Fibroblast of skin of back (primary cell): ENCODE measurements around the gene CYB561A3.
A peak's percentile ranks its signal among the peaks of the same experiment; 100 is the strongest.

Experiments
- DNase-seq: peaks from one replicate; pipeline ENCODE4 v3.0.0-alpha.2; 2013

The CYB561A3 gene

DNA sequence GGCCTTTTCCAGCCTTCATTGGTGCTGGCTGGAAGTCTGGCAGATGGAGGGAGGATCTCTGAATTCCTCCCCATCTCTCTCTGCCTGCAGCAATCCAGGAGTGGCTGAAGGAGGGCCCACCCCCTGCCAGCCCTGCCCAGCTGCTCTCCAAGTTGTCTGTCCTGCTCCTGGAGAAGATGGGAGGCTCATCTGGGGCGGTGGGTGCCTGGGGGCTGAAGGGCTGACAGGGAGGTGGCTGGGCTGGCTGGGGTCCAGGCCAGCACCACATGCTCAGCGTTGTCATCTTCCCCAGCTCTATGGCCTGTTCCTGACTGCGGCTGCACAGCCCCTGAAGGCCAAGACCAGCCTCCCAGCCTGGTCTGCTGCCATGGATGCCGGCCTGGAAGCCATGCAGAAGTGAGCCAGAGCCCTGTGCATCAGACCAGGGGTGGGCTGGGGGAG lies 16.5 kb downstream of the CYB561A3 start:
- DNase-seq, result no peak

DNA sequence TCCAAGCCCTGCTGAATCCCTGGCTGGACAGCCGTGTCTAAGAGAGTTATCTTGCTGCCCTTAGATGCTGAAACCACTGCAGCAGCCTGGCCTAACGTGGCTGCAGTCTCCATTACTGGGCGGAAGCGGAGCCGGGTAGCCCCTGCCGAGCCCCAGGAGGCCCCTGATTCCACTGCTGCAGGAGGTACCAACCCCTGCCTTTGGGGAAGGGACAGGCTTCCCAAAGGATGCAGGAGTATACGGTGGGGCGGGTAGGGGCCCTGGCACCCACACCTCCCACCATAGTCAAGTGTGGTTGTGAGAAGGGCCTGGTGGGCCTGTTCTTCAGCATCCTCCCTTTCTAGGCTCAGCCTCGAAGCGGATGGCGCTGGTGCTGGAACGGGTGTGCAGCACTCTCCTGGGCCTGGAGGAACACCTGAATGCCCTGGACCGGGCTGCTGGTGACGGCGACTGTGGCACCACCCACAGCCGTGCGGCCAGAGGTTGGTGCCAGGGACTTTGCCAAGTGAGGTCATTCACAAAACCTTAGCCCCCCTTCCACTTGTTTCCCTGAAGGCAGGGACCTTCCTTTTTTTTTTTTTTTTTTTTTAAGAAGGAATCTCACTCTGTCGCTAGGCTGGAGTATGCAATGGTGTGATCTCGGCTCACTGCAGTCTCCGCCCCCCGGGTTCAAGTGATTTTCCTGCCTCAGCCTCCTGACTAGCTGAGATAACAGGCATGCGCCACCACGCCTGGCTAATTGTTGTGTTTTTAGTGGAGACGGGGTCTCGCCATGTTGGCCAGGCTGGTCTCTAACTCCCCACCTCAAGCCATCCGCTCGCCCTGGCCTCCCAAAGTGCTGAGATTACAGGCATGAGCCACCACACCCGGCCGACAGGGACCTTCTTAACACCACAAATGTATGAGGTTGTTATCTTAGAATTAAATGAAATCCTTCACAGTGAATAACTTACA lies 17.6 kb downstream of the CYB561A3 start:
- DNase-seq, result no peak

DNA sequence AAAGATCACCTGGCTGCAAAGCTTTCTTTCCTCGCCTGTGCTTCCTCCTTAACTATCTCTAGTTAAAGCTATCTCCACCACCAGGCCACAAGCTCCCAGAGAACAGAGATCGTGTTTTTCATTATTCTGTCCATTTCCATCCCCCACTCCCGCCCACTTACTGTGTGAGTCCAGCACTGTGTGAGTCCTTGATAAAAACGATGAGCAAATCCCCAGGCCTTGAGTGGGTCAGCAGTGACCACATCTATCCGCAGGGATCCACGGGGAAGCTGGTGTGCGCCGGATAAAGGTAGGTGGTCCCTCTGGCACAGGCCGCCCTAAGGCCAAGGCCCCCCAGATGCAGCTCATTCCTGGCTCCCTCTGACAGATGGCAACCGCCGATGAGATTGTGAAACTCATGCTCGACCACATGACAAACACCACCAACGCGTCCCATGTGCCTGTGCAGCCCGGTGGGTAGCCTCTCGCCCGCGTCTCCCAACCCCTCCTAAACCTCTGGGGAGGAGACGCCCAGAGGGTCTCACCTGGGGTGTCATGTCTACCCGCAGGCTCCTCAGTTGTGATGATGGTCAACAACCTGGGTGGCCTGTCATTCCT lies 19.4 kb downstream of the CYB561A3 start:
- DNase-seq, result no peak

DNA sequence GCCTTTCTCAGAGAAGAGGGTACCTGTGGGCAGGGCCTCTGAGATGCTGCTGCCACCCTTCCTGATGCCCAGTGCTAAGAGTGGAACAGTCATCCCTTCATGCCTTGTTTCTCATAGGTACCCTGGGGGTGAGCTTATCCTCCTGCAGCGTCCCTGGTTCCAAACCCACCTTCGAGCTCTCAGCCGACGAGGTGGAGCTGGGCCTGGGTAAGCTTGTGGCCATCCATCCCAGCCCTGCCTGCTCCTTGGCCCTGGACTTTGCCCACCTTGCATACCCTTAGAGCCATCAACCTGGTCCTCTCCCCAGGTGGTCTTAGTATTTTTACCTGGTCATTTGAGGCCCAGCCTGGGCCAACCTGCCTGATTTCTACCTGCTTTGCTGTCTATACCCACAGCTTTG lies 20.0 kb downstream of the CYB561A3 start:
- DNase-seq, result no peak

DNA sequence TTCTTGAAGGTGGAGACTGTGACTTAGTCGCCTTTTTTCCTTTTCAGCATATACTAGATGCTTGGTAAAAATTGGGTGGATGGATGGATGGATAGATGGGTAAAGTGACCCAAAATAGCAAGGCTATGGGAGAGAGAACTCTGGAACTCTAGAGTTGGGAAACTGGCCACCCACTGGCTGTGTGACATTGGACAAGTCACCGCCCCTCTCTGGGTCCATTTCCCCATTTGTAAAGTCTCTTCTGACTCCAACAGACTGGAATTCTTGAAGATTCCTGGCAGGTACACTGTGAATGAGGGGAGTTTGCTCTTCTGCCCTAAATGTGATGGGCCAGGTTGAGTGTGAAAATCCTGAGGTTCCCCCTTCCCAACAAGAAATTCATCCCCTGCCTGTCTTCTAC lies 20.7 kb downstream of the CYB561A3 start:
- no peak for DNase-seq

DNA sequence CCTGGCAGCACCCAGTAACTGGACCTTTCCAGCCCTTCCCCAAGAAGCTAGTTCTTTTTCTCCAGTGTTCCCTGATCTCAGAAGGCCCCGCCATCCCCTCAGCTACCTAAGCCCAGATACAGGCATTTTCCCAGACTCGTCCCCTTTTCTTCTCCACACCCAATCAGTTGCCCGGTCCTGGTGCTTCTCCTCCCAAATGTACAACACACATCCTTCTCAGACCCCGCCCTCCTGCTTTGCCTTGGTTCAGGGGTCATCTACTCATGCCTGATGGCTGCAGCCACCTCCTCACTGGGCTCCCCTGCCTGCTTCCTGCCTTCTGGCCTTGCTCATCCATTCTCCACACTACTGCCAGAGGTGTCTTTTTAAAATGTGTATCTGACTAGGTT lies 22.2 kb downstream of the CYB561A3 start:
- no peak for DNase-seq

DNA sequence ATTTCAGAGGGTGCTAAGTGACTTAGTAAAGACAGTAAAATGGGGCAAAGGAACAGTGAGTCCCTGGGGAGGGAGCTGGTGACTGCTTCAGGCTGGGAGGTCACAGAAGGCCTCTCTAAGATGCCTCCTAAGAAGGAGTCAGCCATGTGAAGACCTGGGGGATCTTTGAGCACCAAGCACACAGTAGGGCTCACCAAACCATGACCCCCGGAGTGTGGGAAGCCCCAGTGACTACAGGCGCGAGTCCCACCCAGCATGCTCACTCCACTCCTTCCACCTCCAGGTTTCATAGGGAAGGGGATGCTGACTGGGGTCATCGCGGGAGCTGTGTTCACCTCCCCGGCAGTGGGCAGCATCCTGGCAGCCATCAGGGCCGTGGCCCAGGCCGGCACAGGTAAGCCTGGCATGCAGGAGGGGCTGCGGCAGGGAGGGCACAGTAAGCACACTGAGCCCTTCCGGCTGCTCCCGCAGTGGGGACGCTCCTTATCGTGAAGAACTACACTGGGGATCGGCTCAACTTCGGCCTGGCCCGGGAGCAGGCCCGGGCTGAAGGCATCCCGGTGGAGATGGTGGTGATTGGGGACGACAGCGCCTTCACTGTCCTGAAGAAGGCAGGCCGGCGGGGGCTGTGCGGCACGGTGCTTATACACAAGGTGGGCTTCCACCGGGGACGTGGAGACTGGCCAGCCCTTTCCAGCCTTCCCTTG lies 22.7 kb downstream of the CYB561A3 start:
- DNase-seq, result no peak

DNA sequence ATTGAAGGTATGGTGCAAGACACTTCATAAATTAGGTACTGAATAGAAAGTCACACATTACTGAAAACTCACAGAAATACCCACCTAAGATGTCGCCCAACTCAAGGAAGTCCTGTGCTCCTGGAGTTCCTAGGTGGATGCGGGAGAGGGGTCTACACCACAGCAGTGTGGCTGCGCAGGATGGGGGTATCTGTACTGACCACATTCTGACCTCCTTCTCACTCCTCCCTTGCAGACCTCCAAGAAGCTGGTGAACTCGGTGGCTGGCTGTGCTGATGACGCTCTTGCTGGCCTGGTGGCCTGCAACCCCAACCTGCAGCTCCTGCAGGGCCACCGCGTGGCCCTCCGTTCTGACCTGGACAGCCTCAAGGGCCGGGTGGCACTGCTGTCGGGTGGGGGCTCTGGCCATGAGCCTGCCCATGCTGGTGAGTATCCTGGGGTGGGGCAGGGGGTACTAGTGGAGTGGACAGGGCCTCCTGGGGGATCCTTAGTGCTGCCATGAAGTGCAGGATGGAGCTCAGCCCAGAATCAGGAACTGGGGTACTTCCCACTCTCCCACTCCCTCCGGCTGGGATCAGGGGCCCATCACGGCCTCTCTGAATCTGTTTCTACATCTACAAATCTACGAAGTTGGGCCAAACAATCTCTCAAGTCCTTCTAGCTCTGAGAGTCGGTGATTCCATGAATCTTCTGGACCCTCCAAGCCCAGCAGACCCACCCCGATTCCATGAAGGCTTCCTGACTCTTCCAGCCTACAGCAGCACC lies 23.8 kb downstream of the CYB561A3 start:
- no peak for DNase-seq

DNA sequence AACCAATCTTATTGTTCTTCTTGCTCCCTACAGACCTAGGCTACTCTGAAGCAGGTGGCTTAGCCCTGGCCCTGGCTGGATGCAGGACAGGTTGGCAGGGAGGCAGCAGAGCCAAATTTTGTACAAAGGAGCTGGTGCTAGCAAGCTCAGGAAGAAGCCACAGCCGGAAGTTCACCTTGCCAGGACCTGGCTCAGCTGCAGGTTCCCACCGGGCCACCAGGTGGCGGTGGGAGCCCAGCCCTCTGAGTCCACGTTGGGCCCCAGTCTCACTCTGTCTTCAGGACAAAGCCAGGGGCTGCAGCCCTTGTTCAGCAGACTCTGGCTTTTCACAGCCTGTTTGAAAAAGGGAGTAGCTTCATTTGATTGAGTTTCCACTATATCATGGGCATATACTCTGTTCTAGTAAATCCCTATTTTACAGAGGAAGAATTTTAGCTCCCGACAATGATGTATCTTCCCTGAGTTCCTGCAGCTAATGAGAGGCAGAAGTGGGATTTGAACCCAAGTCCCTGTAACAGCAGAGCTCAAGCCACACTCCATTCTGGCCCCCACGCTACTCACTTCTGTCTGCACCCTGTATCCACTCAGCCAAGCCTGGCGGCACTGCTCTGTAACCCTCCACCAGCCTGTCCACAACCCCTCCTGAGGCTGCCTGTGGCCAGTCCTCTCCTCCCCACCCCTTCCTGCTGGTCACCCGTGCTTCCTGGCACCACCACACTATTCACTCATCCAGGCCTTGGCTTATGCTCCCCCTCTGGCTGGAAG lies 25.3 kb downstream of the CYB561A3 start:
- DNase-seq, result peak; percentile 65

DNA sequence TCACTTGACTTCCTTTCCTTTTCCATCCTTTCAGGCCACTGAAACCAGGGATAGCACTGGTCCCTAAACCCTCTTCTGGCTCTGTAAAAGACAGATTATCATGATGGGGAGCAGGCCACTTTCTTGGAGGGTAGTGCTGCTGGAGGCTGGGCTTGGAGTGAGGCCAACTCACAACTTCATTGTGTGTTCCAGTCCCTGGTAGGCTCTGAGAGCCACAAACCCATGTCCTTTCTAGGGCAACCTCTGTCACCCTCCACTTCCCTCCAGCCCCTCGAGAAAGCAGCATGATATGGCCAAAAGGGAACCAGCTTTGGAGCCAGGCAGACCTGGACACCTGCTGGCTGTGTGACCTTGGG lies 26.3 kb downstream of the CYB561A3 start:
- DNase-seq, result no peak

DNA sequence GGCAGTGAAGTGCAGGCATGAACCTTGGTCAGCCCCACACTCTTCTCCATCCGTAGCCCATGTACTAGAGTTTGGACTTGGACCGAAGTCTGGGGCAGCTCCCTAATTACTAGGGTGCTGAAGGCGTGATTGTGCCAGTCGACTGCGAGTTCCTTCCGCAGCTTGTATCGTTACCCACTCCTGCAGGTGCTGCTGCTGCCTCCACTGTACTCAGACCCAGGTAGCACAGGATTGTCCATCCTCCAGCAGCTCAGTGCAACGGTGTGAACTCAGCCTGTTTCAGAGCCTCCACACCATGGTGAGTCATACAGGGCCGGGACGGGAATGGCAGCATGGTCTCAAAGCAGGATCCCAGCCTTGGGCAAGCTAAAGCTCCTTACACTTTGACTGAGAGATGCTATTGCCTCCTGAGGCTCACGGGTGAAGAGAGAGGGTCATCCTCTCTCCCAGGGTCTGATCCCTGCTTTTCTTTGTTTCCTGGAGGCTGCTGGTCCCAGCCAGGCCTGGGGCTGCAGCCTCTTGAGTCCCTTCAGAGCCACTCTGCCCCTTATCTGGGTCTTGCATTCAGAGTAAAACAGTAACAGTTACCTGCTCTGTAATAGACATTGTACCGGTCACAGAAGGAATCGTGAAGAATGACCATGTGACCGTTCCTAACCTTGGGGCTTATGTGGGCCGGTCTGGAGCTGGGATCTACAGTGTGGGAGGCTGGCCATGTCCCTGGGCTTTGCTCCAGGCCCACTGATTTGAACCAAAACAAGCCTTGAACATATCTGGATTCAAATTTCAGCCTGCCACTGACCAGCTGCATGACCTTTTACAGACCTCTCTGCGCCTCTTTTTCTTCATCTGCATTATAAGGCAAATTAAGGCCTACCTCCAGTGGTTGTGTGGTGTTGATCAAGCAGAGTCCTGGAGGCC lies 27.0 kb downstream of the CYB561A3 start:
- DNase-seq, result peak; percentile 32

DNA sequence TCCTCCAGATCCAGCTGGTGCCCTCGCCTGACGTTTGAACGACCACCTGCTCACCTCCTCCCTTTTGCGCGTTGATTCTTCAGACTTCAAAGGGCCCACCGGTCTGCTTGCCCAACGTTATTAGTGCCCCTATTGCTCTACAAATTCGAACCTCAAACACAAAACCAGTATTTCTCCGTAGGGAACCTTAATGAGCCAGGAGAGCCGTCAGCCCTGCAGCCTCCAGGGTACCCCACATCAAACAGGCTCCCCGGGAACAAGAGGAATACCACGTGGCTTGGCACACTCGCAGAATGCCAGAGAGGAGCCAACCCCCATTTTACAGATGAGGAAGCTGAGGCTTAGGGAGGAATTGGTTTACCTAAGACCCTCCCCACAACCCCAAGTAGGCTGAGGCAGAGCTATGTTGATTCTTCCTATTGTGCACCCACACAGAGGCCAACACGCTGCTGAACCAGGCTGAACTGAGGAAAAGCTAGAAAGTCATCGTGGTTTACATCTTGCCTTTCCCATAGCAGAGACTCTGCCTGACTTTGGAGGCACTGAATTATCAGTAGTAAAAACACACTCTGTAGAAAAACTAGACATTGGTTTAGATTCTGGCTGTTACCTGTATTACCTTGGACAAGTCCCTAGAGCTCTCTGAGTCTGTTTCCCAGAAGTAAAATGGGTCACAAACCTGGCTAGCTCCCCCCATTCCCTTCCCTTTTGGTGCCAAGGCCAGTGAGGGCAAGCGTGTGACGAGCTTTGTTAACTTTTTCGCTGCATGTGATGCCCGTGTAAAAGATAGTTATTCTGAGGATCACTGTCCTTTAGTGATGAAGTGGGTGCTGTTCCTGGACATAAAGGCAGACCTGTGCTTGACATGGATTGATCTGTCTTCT lies 27.9 kb downstream of the CYB561A3 start:
- no peak for DNase-seq

DNA sequence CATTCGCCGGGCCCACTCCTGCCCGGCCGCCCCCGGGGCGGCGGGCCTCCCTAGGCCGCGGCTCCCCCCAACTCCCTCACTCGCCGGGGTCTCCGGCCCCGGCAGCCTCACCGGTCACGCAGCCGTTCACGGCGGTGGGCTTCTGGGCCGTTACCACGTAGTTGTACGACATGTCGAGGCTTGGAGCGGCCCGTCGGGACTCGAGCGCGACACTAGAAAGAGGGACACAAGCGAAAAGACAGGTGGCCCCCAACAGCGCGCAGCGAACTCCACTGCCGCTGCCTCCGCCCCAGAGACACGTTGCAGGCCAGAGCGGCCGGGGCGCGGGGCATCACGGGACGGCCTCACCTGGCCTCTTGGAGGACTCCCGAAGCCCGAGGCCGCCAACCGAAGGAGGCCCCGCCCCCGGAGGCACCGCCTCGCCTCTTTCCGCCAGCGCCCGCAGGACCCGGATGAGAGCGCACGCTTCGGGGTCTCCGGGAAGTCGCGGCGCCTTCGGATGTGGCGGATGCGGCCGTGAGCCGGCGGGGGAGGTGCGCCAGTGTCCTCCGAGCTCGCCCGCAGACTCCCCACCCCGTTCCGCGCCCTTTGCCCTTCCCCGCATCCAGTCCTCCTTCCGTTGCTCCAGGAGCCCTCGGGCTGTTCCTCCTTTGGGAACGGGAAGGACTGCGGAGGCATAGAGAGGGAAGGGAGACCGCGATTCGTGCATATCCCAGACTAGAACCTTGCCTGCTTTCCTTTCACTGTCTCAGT lies 28.7 kb downstream of the CYB561A3 start, which contains the start of the genes DDB1 and TKFC:
TSS of gene DDB1 (minus strand) at position 309 of the 753 bp plus-strand sequence. CDS start at position 172, 137 bp downstream.
TSS of gene TKFC (plus strand) at position 432 of the 753 bp plus-strand sequence. CDS start 1,501 bp downstream, outside the sequence.
- DNase-seq, result peak; percentile 94

DNA sequence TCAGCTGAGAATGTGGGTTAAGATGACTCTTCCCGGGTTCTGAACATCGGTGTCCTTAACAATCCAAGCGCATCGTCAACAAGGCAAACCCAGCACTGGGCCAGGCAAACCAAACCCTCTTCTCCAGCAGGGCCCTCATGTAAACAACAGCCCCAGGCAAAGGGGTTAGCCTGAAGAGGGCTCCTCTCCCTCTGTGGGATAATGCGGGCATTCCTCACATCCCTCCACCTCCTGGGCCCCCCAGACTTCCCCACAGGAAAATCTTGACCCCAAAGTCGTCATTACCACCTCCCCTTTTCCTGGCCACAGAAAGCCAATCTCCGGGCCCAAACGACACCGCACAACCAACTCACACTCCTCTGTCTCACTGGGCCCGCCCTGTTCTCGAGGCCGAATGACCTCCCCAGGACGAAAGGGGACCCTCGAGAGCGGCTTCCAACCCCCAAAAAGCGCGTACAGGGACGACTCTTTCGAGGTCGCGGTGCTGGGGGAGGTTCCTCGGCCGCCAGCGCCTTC lies 29.3 kb downstream of the CYB561A3 start:
- peak; percentile 34 for DNase-seq

DNA sequence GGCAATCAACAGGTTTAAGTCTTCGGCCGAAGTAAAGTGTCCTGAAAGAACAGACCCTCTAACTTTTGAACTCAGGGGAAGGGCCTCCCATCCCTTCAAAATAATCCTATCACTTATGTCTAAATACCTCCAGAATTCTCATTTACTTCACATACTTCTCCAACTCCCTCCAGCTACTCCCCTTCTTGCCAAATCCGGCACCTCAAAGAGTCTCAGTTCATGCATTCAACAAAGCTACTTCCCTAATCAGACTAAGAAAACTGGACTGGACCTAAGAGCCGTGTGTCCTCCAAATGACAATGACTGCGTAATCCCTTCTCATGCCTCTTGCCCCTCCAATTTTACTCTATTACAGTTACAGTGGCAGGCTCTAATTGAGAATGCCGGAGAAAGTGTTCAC lies 30.0 kb downstream of the CYB561A3 start:
- DNase-seq, result no peak

DNA sequence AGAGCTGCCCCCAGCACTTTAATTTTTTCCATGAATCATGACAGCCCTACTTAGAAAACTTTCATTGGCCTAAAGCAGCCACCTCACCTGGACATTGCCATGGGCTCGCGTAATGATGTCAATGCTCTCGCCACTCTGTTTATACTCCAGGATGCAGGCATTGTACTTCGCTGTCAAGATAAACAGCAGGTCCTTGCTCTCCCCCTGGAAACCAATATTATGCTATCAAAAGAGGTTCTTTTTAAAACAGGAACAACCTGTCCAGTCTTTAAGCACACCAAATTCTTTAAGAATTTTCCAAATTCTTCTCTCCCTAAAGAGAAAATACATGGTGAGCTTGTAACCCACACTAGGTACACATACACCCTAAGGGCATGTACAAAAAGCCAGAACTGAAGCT lies 31.8 kb downstream of the CYB561A3 start:
- DNase-seq, result no peak

DNA sequence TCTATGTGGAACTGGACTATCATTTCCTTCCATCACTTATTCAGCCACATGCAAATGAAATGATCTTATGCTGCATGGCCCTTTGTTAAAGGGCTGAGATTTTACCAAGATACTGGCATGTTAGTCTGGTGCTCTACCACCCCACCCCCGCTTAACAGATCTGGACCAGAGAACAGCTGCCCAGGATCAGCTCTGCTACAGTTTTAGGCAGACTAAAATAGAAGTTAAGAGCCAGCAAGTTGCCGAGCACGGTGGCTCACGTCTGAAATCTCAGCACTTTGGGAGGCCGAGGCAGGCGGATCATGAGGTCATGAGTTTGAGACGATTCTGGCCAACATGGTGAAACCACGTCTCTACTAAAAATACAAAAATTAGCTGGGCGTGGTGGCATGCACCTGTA lies 33.3 kb downstream of the CYB561A3 start:
- DNase-seq, result no peak

DNA sequence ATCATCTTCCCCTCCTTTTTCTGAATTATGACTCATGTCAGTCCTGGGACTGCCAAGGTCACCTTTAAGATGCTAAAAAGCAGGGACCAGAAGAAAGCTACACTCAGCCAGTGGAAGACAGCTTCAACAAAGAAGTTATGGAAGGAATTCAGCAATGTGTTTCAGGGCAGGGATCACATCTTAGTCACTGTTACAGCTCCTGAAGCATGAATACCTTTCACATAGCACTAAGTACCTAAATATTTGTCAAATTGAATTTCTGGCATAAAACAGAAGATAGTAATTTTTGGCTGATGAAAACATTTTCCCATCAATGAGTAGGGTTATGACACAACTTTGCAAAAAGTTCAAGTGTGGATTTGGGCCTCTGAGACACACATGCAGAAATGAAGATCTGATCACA lies 34.0 kb downstream of the CYB561A3 start:
- DNase-seq, result no peak
